OCI-LY7 (cell line): ENCODE data around the gene CGB7.

Experiments used
- EZH2phosphoT487 ChIP-seq: fragments of 200-600 bp; sonication (generic); IDR thresholded peaks from 2 replicates; pipeline ENCODE4 v1.6.1; 2018; ENCODE audit warnings: low read depth, borderline replicate concordance, mild to moderate bottlenecking, mixed run types, antibody characterized with exemption, low read length, moderate library complexity, mixed read lengths
- TF ChIP-seq, protein P1 (sequence below): fragments of 200-600 bp; sonication (generic); conservative IDR thresholded peaks from 2 replicates; pipeline ENCODE4 v1.5.1; 2014; ENCODE audit warnings: mild to moderate bottlenecking, antibody characterized with exemption, low read length, moderate library complexity, mixed read lengths

DNA sequence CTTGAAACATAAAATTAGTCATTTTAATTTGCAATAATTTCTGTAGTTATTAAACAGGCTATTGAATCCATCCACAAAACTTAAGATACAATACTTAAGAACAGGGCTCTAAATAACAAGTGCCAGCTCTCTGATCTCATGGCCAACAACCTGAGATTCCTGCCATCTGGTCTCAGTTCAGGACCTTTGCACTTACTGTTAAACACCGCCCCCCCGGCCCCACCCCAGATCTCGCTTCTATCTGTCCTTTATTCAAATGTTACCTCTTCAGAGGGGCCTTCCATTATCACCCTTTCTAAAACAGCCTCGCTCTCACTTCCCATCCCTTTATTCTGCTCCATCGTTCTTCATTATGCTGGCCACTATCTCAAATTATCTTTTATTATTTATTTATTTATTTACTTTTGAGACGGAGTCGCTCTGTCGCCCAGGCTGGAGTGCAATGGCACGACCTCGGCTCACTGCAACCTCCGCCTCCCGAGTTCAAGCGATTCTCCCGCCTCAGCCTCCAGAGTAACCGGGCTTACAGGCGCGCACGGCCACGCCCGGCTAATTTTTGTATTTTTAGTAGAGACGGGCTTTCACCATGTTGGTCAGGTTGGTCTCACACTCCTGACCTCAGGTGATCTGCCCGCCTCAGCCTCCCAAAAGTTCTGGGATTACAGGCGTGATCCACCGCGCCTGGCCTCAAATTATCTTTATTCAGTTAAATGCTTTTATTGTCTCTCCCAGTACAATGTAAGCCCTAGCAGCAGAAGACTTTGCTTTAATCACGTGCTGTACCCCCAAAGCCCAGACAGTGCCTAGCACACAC lies 26.9 kb upstream of the CGB7 start:
- TF ChIP-seq, protein P1, sequence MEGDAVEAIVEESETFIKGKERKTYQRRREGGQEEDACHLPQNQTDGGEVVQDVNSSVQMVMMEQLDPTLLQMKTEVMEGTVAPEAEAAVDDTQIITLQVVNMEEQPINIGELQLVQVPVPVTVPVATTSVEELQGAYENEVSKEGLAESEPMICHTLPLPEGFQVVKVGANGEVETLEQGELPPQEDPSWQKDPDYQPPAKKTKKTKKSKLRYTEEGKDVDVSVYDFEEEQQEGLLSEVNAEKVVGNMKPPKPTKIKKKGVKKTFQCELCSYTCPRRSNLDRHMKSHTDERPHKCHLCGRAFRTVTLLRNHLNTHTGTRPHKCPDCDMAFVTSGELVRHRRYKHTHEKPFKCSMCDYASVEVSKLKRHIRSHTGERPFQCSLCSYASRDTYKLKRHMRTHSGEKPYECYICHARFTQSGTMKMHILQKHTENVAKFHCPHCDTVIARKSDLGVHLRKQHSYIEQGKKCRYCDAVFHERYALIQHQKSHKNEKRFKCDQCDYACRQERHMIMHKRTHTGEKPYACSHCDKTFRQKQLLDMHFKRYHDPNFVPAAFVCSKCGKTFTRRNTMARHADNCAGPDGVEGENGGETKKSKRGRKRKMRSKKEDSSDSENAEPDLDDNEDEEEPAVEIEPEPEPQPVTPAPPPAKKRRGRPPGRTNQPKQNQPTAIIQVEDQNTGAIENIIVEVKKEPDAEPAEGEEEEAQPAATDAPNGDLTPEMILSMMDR, result no peak
- TF ChIP-seq EZH2phosphoT487, result no peak
